Rectal smooth muscle tissue (tissue), 1 donor: ENCODE data around the gene ANKRD42.

Experiments used
- H3K27ac ChIP-seq: one replicate; pipeline ENCODE4 v1.7.0; 2013; ENCODE audit warnings: low read depth, low read length, inconsistent platforms
- H3K27me3 ChIP-seq: one replicate; pipeline ENCODE4 v1.7.0; 2013; ENCODE audit warnings: low read length; ENCODE audit not compliant: control insufficient read depth, insufficient read depth
- H3K36me3 ChIP-seq: one replicate; pipeline ENCODE4 v1.7.0; 2013; ENCODE audit warnings: low read length; ENCODE audit not compliant: control insufficient read depth, insufficient read depth
- H3K4me1 ChIP-seq: one replicate; pipeline ENCODE4 v1.7.0; 2013; ENCODE audit warnings: low read length; ENCODE audit not compliant: control insufficient read depth, insufficient read depth
- H3K4me3 ChIP-seq: one replicate; pipeline ENCODE4 v1.7.0; 2013; ENCODE audit warnings: low read length
- H3K9ac ChIP-seq: one replicate; pipeline ENCODE4 v1.7.0; 2013; ENCODE audit warnings: low read length

ANKRD42 gene

DNA sequence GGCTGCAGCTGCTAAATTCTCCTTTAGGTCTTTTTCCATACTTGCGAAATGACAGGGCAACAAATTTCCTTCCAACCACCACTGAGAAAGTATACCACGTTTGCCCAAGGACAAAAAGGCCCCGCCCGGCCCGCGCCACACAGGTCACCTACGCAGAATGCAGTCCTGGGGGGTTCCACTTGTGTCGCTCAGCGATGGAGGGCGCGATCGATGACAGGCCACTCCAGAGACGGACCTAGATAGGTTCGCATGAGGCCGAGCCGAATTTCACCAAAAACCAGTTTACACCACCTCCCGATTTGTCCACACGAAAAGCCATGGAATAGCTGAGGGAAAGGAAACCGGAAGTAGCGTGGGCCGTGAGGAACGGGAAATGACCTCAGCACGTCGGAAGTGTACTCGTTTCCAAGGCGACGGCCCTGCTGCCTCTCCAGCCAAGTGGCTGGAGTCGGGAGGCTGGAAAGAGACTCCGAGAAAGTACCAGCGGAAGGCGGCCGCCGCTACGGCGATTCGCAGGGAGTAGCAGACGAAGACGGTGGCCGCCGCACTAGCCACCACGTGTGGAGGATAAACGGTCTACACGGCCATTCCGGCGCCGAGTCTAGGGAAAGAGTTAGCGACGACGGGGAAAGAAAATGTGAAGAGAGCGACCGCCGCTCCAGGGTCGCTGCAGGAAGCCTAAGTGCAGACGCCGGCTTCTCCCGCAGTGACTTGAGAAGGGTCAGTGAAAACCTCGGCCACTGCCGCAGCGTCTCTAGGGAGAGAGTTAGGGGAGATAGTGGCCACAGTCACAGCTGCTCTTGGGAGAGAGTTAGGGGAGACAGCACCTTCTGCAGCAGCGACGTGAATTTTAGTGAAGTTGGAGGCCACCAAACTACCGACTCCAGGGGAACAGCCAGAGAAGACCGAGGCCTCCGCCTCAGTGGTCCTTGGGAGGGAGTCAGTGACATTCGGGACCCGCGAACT, at the start of gene ANKRD42:
Gene ANKRD42, plus strand, starts transcription at position 398 of the 966 bp plus-strand sequence. CDS start 959 bp downstream, outside the sequence.
- peak within 1 kb of the TSS; percentile 97 for H3K4me3 ChIP-seq
- H3K9ac ChIP-seq = peak within 1 kb of the TSS; percentile 93
- peak within 1 kb of the TSS; percentile 94 for H3K27ac ChIP-seq
- peaks cover 7% of the 10 kb centered on the region for H3K36me3 ChIP-seq
- no peaks in the 10 kb centered on the region for H3K27me3 ChIP-seq
- H3K4me1 ChIP-seq = peaks cover 14% of the 10 kb centered on the region

DNA sequence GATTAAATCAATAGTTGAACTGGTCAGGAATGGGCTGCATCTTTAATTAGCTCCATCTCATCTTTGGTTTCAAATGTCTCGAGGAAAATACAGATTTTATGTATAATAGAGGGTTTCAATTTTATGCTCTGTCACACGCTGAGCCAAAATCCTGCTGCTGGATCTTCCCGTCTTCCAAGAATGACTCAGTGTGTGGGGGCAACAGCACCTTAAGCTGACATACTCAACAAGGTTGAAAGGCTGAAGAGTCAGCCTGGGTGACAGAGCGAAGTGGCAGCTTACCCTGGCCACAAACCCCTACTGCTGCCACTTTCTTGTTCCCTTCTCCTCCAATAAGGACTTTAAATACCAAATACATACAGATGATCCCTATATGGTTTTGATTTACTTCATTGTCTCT, 45.6 kb upstream of the ANKRD42 start:
- Histone ChIP-seq H3K36me3 (no peaks in the 10 kb centered on the region), H3K27me3 (no peaks in the 10 kb centered on the region), H3K4me3 (no peak overlapping the region), H3K27ac (no peak overlapping the region), H3K4me1 (no peaks in the 10 kb centered on the region), H3K9ac (no peak overlapping the region)

DNA sequence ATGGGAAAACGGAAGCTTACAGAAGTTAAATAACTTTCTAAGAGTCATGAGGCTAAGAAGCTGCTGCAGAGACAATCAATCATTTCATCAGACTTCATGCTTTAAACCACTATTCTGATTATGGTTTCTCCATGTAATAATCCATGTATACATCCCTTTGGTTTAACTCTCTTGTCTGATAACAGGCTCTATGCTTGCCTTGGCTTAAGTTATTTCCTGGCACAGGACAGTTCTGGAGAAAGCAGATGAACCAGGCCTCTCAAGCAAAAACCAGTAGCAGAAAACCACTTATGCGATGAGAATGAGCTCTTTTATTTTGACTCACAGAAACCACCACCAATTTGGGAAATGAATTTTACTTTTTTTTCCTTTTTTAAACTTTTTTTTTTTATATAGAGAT, 43.1 kb upstream of the ANKRD42 start:
- no peak overlapping the region for H3K4me3 ChIP-seq

DNA sequence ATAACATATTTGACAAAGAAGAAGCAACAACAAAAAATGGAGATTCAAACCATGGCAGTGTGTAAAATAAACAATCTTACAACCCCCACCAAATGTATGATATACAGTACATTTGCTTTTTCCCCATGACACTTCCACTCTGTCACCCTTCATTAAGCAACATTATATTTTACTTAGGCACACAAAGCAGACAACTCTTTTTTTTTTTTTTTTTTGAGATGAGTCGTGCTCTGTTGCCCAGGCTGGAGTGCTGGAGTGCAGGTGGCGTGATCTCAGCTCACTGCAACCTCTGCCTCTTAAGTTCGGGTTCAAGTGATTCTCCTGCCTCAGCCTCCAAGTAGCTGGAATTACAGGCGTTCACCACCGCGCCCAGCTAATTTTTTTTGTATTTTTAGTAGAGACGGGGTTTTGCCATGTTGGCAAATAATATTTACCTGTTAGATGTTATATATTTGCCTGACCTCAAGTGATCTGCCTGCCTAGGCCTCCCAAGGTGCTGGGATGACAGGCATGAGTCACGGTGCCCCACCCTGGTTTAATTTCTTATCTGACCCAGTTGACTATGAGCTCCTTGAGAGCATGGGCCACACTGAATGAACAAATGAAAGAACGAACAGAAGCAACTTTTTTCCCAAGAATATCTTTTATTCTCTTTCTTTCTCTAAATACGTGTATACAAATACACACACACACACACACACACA, 42.1 kb upstream of the ANKRD42 start:
- Histone ChIP-seq H3K4me3 (no peak overlapping the region), H3K4me1 (no peaks in the 10 kb centered on the region), H3K9ac (no peak overlapping the region), H3K27me3 (no peaks in the 10 kb centered on the region), H3K27ac (no peak overlapping the region), H3K36me3 (no peaks in the 10 kb centered on the region)

More for the DNA sequence above, 43.1 kb upstream of the ANKRD42 start:
- Histone ChIP-seq H3K27ac (no peak overlapping the region), H3K36me3 (no peaks in the 10 kb centered on the region), H3K27me3 (no peaks in the 10 kb centered on the region), H3K4me1 (no peaks in the 10 kb centered on the region), H3K9ac (no peak overlapping the region)

DNA sequence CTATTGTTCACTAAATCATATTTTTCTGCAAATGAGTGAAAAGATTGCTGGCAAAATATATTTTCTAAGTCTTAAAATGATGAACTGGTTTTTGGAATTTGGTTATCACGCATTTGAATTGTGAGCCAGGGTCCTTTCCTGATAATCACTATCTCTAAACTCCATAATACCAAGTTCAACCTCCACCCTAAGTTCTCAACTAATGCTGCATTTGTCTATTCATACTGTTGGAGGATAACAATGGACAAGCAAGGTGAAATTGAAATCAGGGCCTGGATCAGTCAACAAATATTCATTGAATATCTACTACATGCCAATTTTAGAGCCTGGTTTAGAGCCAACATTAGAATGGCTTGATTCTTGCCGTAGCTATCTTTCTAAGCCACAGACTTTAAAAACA, 41.2 kb upstream of the ANKRD42 start:
- Histone ChIP-seq H3K9ac (no peak overlapping the region), H3K27me3 (no peaks in the 10 kb centered on the region), H3K36me3 (no peaks in the 10 kb centered on the region), H3K27ac (no peak overlapping the region), H3K4me3 (no peak overlapping the region), H3K4me1 (no peaks in the 10 kb centered on the region)

DNA sequence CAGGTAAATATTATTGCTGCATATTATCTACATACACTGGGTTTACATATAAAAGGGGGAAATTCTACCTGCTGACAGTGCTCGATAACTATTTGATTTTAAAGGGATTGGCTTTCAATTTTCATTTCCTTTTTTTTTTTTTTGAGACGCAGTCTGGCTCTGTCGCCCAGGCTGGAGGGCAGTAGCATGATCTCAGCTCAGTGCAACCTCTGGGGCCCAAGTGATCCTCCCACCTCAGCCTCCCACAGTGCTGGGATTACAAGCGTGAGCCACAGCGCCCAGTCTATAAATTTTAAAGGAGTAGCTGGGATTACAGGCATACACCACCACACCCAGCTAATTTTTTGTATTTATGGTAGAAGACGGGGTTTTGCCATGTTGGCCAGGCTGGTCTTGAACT, 39.7 kb upstream of the ANKRD42 start:
- H3K36me3 ChIP-seq = no peaks in the 10 kb centered on the region
- H3K4me3 ChIP-seq = no peak overlapping the region
- H3K9ac ChIP-seq = no peak overlapping the region
- no peaks in the 10 kb centered on the region for H3K4me1 ChIP-seq
- no peaks in the 10 kb centered on the region for H3K27me3 ChIP-seq
- H3K27ac ChIP-seq = no peak overlapping the region

DNA sequence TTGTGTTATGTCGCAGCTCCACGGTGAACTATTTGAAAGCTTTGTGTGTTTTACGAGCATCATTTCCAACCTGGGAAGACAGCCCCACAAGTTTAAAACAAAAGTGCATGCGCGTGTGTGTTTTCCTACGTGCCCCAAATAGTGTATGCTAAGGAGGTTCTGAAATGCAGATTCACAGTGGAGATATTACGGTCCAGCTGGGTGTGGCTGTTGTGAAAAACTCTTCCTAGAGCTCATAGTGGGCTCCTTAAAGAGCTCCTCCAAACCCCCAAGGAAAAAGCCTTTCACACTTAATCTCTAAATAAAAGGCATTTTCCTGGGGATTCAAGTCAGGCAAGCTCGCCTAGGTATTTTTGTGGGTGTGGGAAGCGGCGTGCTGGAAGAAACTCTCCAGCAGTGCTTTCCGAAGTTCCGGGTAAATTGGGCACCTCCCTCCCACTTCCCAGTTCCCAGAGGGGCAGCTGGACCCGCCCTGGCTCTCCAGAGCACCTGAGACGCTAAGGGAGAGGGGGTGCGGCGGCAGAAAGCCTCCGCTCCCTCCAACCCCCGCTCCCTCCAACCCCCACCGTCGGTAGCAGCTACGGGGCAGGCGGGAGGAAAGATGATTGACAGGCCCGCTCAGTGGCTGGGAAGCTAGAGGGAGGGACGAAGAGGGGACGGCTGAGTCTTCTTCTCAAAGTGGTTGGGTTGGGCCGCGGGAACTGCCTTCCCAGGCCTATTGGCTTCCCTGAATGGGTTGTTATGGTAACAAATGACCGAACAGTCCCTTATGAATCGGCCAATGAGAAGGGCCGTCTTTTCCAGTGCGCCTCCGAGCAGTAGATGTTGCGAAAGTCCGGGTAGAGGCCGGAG, 37.1 kb upstream of the ANKRD42 start:
- Histone ChIP-seq H3K4me1 (peaks cover 7% of the 10 kb centered on the region), H3K9ac (peak overlapping the region; percentile 94), H3K27ac (peak overlapping the region; percentile 81), H3K27me3 (no peaks in the 10 kb centered on the region), H3K36me3 (no peaks in the 10 kb centered on the region), H3K4me3 (peak overlapping the region; percentile 62)

DNA sequence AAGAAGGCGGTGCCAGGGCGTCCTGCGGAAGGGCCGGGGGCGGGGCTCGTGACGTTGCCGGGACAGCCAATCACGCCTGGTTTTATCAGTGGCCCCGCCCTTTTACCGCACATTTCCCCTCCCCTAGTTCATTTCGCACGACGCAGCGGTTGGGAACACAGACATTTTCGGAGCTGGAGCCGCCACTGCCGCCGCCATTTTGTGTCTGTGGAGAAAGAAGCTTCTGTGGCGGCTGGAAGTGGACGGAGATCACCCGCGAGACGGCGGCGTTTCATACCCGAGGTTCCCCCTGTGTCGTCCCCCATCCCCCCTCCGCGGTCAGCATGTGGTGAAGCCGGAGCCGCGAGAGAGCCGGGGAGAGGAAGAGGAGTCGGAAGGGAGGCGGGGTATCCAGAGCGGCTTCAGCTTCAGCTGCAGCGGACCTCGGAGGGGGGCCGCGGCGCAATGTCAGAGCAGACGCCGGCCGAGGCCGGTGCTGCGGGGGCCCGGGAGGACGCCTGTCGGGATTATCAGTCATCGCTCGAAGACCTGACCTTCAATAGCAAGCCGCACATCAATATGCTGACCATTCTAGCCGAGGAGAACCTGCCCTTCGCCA, 36.4 kb upstream of the ANKRD42 start, which contains the start of gene PCF11:
Gene PCF11, plus strand, starts transcription at position 136 of the 598 bp plus-strand sequence. Its CDS starts 309 bp downstream, at position 445.
- H3K36me3 ChIP-seq = no peaks in the 10 kb centered on the region
- peak within 1 kb of the TSS; percentile 92 for H3K4me3 ChIP-seq
- H3K27ac ChIP-seq = peak within 1 kb of the TSS; percentile 99
- H3K9ac ChIP-seq = peak within 1 kb of the TSS; percentile 98
- no peaks in the 10 kb centered on the region for H3K27me3 ChIP-seq
- H3K4me1 ChIP-seq = peaks cover 11% of the 10 kb centered on the region

DNA sequence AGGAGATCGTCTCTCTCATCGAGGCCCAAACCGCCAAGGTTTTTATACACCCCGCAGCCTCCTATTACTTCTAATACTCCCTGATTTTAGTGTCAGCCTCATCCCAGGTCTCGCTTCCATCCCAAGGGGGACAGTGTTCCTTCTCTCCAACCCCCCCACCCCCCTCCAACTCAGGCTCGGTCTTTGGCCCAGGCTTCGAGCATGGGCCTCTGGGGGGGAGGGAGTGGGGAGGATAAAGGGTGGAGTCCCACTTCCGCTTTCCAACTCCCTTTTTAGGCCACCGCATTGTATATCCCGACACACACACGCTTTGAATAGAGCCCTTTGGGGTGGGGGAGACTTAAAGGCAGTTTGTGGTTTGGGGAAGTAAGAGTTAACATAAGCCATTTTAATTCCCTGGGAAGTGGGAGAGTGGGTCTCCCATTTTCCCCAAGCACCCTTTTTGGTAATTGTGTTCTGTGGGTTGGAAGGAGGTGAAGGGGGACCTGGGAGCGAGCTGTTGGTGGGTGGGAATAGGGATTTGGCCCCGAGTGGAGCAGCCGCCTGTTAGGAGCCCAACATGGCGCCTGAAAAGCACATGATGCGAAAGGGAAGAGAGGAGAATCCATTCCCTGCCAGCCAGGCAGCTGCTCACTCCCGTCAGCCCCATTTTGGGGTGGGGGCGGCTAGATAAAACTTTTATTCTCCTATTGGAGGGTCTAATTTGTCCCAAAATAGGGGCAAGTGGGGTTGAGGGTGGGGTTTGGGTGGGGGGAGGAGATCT, 35.7 kb upstream of the ANKRD42 start:
- no peaks in the 10 kb centered on the region for H3K27me3 ChIP-seq
- peak overlapping the region; percentile 99 for H3K27ac ChIP-seq
- peaks cover 11% of the 10 kb centered on the region for H3K4me1 ChIP-seq
- peak overlapping the region; percentile 98 for H3K9ac ChIP-seq
- H3K36me3 ChIP-seq = no peaks in the 10 kb centered on the region
- peak overlapping the region; percentile 92 for H3K4me3 ChIP-seq

DNA sequence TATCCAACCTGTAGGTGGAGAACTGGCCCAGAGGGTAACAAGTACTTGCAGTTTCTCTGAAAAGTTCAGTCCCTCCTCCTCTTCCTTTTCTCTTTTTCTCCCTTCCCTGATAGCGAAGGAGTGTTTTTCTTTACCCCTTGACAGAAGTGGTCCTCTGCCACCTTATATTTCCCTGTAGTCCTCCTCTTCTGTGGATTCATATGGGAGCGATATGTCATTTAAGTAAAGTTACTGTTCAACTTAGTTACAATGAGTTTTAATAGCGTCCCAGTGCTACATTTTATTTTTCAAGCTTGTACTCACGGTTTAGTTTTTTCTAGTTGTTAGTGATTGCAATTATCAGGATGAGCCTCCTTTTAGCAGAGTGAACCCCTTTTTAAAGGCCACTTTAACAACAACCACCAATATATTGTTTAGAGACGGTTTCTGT, 35.1 kb upstream of the ANKRD42 start:
- H3K9ac ChIP-seq = no peak overlapping the region
- no peaks in the 10 kb centered on the region for H3K27me3 ChIP-seq
- no peaks in the 10 kb centered on the region for H3K36me3 ChIP-seq
- H3K27ac ChIP-seq = peak overlapping the region; percentile 99
- peak overlapping the region; percentile 92 for H3K4me3 ChIP-seq
- peaks cover 11% of the 10 kb centered on the region for H3K4me1 ChIP-seq
